GM12878 (cell line): Measurements from ENCODE around the gene IQCC.

Experiments
- POLR2AphosphoS5 ChIP-seq: IDR thresholded peaks from 2 replicates; pipeline ENCODE4 v1.6.1; 2011; ENCODE audit warnings: mild to moderate bottlenecking, low read length, inconsistent platforms
- RCOR1 ChIP-seq: conservative IDR thresholded peaks from 2 replicates; pipeline ENCODE4 v1.6.1; 2012; ENCODE audit warnings: low read depth, low read length, improper control_type of control experiment
- SRF ChIP-seq, 2 experiments: IDR thresholded peaks; 2 replicates each; pipeline ENCODE4 v1.6.1; 2011; ENCODE audit warnings: low read depth in 2 of 2, low read length in 2 of 2, mild to moderate bottlenecking in 1 of 2, moderate library complexity in 1 of 2
- TF ChIP-seq, protein P1 (sequence below), 3 experiments: IDR thresholded peaks in 2 of 3; conservative IDR thresholded peaks in 1 of 3; 2 replicates each; pipeline ENCODE4 v1.5.1; 2011; ENCODE audit warnings: low read depth in 3 of 3, low read length in 3 of 3, mild to moderate bottlenecking in 3 of 3, control low read depth in 2 of 3, moderate library complexity in 2 of 3, inconsistent platforms in 1 of 3, mixed read lengths in 1 of 3; ENCODE audit not compliant: control insufficient read depth in 2 of 3, insufficient read depth in 1 of 3; ENCODE audit errors: extremely low read depth in 1 of 3
- TF ChIP-seq, protein P2 (sequence below): IDR thresholded peaks from 2 replicates; pipeline ENCODE4 v1.6.1; 2012; ENCODE audit warnings: low read depth, low read length, improper control_type of control experiment

DNA sequence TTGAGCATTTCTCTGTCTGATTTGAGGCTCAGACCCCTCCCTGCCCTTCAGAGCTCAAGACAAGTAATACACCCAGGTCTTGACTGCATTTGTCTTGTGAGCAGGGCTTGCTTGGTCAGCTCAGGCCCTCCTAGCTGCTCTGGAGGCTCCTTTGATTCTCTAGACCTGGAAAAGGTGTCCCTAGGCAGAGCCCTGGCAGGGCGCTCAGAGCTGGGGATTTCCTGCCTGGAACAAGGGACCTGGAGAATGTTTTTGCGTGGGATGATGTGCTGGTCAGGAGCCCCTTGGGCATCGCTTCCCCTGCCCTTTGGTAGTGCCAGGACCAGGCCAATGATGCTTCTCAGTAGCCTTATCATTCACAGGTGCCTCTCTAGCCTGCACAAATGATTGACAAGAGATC is 9.9 kb upstream of the IQCC start:
- TF ChIP-seq SRF (IDR thresholded peaks at IDR 0.05; ENCODE audit: low read depth in 2 of 2, low read length in 2 of 2) (no peak), POLR2AphosphoS5 (no peak), RCOR1 (no peak)
- TF ChIP-seq, protein P1, sequence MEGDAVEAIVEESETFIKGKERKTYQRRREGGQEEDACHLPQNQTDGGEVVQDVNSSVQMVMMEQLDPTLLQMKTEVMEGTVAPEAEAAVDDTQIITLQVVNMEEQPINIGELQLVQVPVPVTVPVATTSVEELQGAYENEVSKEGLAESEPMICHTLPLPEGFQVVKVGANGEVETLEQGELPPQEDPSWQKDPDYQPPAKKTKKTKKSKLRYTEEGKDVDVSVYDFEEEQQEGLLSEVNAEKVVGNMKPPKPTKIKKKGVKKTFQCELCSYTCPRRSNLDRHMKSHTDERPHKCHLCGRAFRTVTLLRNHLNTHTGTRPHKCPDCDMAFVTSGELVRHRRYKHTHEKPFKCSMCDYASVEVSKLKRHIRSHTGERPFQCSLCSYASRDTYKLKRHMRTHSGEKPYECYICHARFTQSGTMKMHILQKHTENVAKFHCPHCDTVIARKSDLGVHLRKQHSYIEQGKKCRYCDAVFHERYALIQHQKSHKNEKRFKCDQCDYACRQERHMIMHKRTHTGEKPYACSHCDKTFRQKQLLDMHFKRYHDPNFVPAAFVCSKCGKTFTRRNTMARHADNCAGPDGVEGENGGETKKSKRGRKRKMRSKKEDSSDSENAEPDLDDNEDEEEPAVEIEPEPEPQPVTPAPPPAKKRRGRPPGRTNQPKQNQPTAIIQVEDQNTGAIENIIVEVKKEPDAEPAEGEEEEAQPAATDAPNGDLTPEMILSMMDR (IDR thresholded peaks at IDR 0.05 in 2 of 3, conservative IDR thresholded peaks at IDR 0.05 in 1 of 3; ENCODE audit: control insufficient read depth in 2 of 3, extremely low read depth in 1 of 3, insufficient read depth in 1 of 3, low read depth in 3 of 3, low read length in 3 of 3) = no peak
- TF ChIP-seq, protein P2, sequence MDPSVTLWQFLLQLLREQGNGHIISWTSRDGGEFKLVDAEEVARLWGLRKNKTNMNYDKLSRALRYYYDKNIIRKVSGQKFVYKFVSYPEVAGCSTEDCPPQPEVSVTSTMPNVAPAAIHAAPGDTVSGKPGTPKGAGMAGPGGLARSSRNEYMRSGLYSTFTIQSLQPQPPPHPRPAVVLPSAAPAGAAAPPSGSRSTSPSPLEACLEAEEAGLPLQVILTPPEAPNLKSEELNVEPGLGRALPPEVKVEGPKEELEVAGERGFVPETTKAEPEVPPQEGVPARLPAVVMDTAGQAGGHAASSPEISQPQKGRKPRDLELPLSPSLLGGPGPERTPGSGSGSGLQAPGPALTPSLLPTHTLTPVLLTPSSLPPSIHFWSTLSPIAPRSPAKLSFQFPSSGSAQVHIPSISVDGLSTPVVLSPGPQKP = no peak
